ENCODE results near the gene KCTD12.
"Not testable (repeated sequence)": the region's sequence is repeated elsewhere in the genome, so short reads cannot be mapped to it uniquely, and the experiment has no call there.

Gene KCTD12

GRCh38 chr13:76925115-76925514 lies 38.9 kb upstream of the KCTD12 start:
- Histone ChIP-seq H3K4me2 (ENCODE audit: insufficient read depth, low read length) (no peak overlapping the region), H3K4me1 (ENCODE audit: insufficient read depth, low read length) (no peaks in the 10 kb centered on the region), H3K27me3 (ENCODE audit: insufficient read depth, low read length, poor library complexity) (peaks cover 3% of the 10 kb centered on the region), H2AFZ (ENCODE audit: low read depth, low read length) (no peak overlapping the region), H4K20me1 (ENCODE audit: insufficient read depth, low read length) (no peaks in the 10 kb centered on the region), H3K79me2 (ENCODE audit: insufficient read depth, low read length) (no peaks in the 10 kb centered on the region), H3K36me3 (ENCODE audit: insufficient read depth, low read length) (no peaks in the 10 kb centered on the region), H3K27ac (ENCODE audit: low read length) (no peak overlapping the region), H3K9me3 (ENCODE audit: insufficient read depth, low read length, severe bottlenecking) (no peaks in the 10 kb centered on the region), H3K9ac (ENCODE audit: low read depth, low read length) (no peak overlapping the region), H3K4me3 (ENCODE audit: low read depth in 1 of 2, low read length in 2 of 2) (no peak overlapping the region)
- no peak for TF ChIP-seq EZH2 (IDR thresholded peaks at IDR 0.05; ENCODE audit: borderline replicate concordance, low read depth, low read length, severe bottlenecking)
- TF ChIP-seq CTCF (IDR thresholded peaks at IDR 0.05; ENCODE audit: borderline replicate concordance, extremely low read depth, low read length, poor library complexity, severe bottlenecking) = no peak
- ATAC-seq (ENCODE audit: insufficient read depth, low read depth) = no peak
- no peak for DNase-seq

GRCh38 chr13:76921516-76921915 lies 35.3 kb upstream of the KCTD12 start:
- H3K9ac ChIP-seq (ENCODE audit: low read depth, low read length) = no peak overlapping the region
- H3K4me2 ChIP-seq (ENCODE audit: insufficient read depth, low read length) = no peak overlapping the region
- no peaks in the 10 kb centered on the region for H3K9me3 ChIP-seq (ENCODE audit: insufficient read depth, low read length, severe bottlenecking)
- DNase-seq (no peak), ATAC-seq (ENCODE audit: insufficient read depth, low read depth) (no peak)
- H3K4me1 ChIP-seq (ENCODE audit: insufficient read depth, low read length) = no peaks in the 10 kb centered on the region
- no peak overlapping the region for H3K27ac ChIP-seq (ENCODE audit: low read length)
- TF ChIP-seq EZH2 (IDR thresholded peaks at IDR 0.05; ENCODE audit: borderline replicate concordance, low read depth, low read length, severe bottlenecking) = no peak
- H4K20me1 ChIP-seq (ENCODE audit: insufficient read depth, low read length) = no peaks in the 10 kb centered on the region
- H3K79me2 ChIP-seq (ENCODE audit: insufficient read depth, low read length) = no peaks in the 10 kb centered on the region
- H3K36me3 ChIP-seq (ENCODE audit: insufficient read depth, low read length) = no peaks in the 10 kb centered on the region
- H3K4me3 ChIP-seq (ENCODE audit: low read depth in 1 of 2, low read length in 2 of 2) = no peak overlapping the region
- no peaks in the 10 kb centered on the region for H3K27me3 ChIP-seq (ENCODE audit: insufficient read depth, low read length, poor library complexity)
- no peak overlapping the region for H2AFZ ChIP-seq (ENCODE audit: low read depth, low read length)

- not testable (repeated sequence) for H4K20me1 ChIP-seq (ENCODE audit: insufficient read depth, low read length); H3K4me3 ChIP-seq (ENCODE audit: low read depth in 1 of 2, low read length in 2 of 2); H3K79me2 ChIP-seq (ENCODE audit: insufficient read depth, low read length); H3K4me1 ChIP-seq (ENCODE audit: insufficient read depth, low read length); H2AFZ ChIP-seq (ENCODE audit: low read depth, low read length); H3K4me2 ChIP-seq (ENCODE audit: insufficient read depth, low read length); ATAC-seq (ENCODE audit: insufficient read depth, low read depth); H3K36me3 ChIP-seq (ENCODE audit: insufficient read depth, low read length); H3K27me3 ChIP-seq (ENCODE audit: insufficient read depth, low read length, poor library complexity); H3K9me3 ChIP-seq (ENCODE audit: insufficient read depth, low read length, severe bottlenecking); DNase-seq; H3K9ac ChIP-seq (ENCODE audit: low read depth, low read length); H3K27ac ChIP-seq (ENCODE audit: low read length)
Observed at GRCh38 chr13:76917755-76918481, 31.7 kb upstream of the KCTD12 start.

GRCh38 chr13:76917095-76917494 lies 30.9 kb upstream of the KCTD12 start:
- no peaks in the 10 kb centered on the region for H3K27me3 ChIP-seq (ENCODE audit: insufficient read depth, low read length, poor library complexity)
- no peak for DNase-seq
- H4K20me1 ChIP-seq (ENCODE audit: insufficient read depth, low read length) = no peaks in the 10 kb centered on the region
- no peak overlapping the region for H2AFZ ChIP-seq (ENCODE audit: low read depth, low read length)
- H3K9ac ChIP-seq (ENCODE audit: low read depth, low read length) = no peak overlapping the region
- H3K79me2 ChIP-seq (ENCODE audit: insufficient read depth, low read length) = no peaks in the 10 kb centered on the region
- H3K4me2 ChIP-seq (ENCODE audit: insufficient read depth, low read length) = no peak overlapping the region
- no peak overlapping the region for H3K27ac ChIP-seq (ENCODE audit: low read length)
- TF ChIP-seq CTCF (IDR thresholded peaks at IDR 0.05; ENCODE audit: borderline replicate concordance, extremely low read depth, low read length, poor library complexity, severe bottlenecking) (no peak), EZH2 (IDR thresholded peaks at IDR 0.05; ENCODE audit: borderline replicate concordance, low read depth, low read length, severe bottlenecking) (no peak)
- H3K4me3 ChIP-seq (ENCODE audit: low read depth in 1 of 2, low read length in 2 of 2) = no peak overlapping the region
- no peaks in the 10 kb centered on the region for H3K36me3 ChIP-seq (ENCODE audit: insufficient read depth, low read length)
- ATAC-seq (ENCODE audit: insufficient read depth, low read depth) = no peak
- no peaks in the 10 kb centered on the region for H3K4me1 ChIP-seq (ENCODE audit: insufficient read depth, low read length)
- H3K9me3 ChIP-seq (ENCODE audit: insufficient read depth, low read length, severe bottlenecking) = no peaks in the 10 kb centered on the region
